Measurements from ENCODE around the gene RABAC1. TPM values are rescaled to one million over a fixed set of nuclear protein-coding genes. Genes with fewer than 3 reads are reported as not detected.

The RABAC1 gene
- total and polyA plus RNA-seq, 9 of the 15 experiments (the other 6 are each of a cell fraction or from before 2014, with no cell fraction given), result 2.4 to 28.1 (median 9.3) TPM

DNA sequence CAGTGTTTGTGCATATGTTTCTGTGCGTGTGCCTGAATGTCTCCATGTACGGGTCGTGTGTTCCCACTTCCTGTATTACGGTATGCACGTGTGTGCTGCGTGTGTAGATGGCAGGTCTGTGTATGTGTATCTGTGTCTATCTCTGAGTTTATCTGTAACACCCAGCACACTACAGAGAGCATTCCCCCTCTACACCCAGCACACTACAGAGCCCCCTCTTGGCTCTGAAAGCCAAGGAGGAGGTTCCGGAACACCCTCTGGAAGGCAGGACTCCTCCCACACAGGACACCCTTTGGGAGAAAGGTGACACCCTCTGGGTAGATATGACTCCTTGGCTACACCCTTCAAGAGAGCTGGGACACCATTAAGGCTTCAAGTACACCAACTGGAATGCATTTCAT is 28.8 kb downstream of the RABAC1 start (continued):
- peak; percentile 26; the same call in 1 of the 2 replicates for TF ChIP-seq GABPA (tag; conservative IDR thresholded peaks at IDR 0.05; ENCODE audit: low read depth)

- H4K20me1 ChIP-seq (replicated peaks; ENCODE audit: control insufficient read depth, insufficient read depth, low read length), result no peaks in the 10 kb centered on the region
- no peaks in the 10 kb centered on the region; a peak in 1 of 5 replicates for H3K27me3 ChIP-seq (ENCODE audit: control insufficient read depth in 2 of 2, insufficient read depth in 2 of 2, low read length in 2 of 2)
- ChIA-PET CTCF (ENCODE audit: low intra/inter-chr PET ratio) (no interaction called here), POLR2A (interaction anchor here (1.9 kb wide), 1 partner anchor 15 kb away, joined by 6 read pairs; no protein-coding TSS in a partner anchor)
- H3K9me3 ChIP-seq (replicated peaks; ENCODE audit: control insufficient read depth, insufficient read depth, low read depth, low read length), result no peaks in the 10 kb centered on the region
- WGBS (ENCODE audit: insufficient coverage, low coverage, missing lambda C conversion rate), result 68% methylated on average over 11 of the region's 14 CpGs
- in situ Hi-C loops (cut with MboI), result no loop called here
- H3K4me2 ChIP-seq (ENCODE audit: insufficient read depth, low read length), result peak overlapping the region; percentile 98
- H3K27ac ChIP-seq (ENCODE audit: extremely low read depth, low read depth, low read length), result peak overlapping the region; percentile 92
- H3K9me1 ChIP-seq (ENCODE audit: control insufficient read depth, insufficient read depth, low read length), result no peaks in the 10 kb centered on the region
- peak overlapping the region; percentile 59 for H3K4me3 ChIP-seq
- ATAC-seq (no peak), DNase-seq (ENCODE audit: extremely low read depth in 1 of 4, low spot score in 3 of 4) (no peak), FAIRE-seq (no peak)
- no TSS peak for BruUV-seq (replicated peaks)
- peak overlapping the region; percentile 89 to 93 for H3K9ac ChIP-seq (ENCODE audit: insufficient read depth in 1 of 2, low read depth in 2 of 2, low read length in 2 of 2)
- intact Hi-C loops (cut with micrococcal nuclease), result no loop called here
- H3K36me3 ChIP-seq (ENCODE audit: control insufficient read depth, insufficient read depth, low read length), result no peaks in the 10 kb centered on the region
- H3K4me1 ChIP-seq (replicated peaks in 1 of 2; ENCODE audit: control insufficient read depth in 2 of 2, insufficient read depth in 2 of 2, low read length in 2 of 2), result peaks cover 30 to 65% of the 10 kb centered on the region in 2 experiments
- peaks cover 8% of the 10 kb centered on the region; the same call in 2 of the 3 replicates for H3K79me2 ChIP-seq (ENCODE audit: control insufficient read depth, insufficient read depth, low read length)
- H2AFZ ChIP-seq (ENCODE audit: low read depth, low read length), result peak overlapping the region; percentile 92; the same call in 1 of the 2 replicates
- no peak for TF ChIP-seq MECOM (CRISPR knock-in tag; IDR thresholded peaks at IDR 0.05)
- no peak for TF ChIP-seq TFAM (CRISPR knock-in tag; conservative IDR thresholded peaks at IDR 0.05)
- TF ChIP-seq, protein P1, sequence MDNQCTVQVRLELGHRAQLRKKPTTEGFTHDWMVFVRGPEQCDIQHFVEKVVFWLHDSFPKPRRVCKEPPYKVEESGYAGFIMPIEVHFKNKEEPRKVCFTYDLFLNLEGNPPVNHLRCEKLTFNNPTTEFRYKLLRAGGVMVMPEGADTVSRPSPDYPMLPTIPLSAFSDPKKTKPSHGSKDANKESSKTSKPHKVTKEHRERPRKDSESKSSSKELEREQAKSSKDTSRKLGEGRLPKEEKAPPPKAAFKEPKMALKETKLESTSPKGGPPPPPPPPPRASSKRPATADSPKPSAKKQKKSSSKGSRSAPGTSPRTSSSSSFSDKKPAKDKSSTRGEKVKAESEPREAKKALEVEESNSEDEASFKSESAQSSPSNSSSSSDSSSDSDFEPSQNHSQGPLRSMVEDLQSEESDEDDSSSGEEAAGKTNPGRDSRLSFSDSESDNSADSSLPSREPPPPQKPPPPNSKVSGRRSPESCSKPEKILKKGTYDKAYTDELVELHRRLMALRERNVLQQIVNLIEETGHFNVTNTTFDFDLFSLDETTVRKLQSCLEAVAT (IDR thresholded peaks at IDR 0.05), result no peak
- peak; percentile 80 to 85 for TF ChIP-seq RCOR1 (IDR thresholded peaks at IDR 0.05; ENCODE audit: borderline replicate concordance in 1 of 2, low read depth in 2 of 2, low read length in 2 of 2)
- peak; percentile 89; the same call in 1 of the 2 replicates for TF ChIP-seq PTBP1 (IDR thresholded peaks at IDR 0.05; ENCODE audit: low read depth, low read length)
- TF ChIP-seq CBX1 (IDR thresholded peaks at IDR 0.05; ENCODE audit: low read depth), result peak; percentile 95
- 0 out of 3 replicates have a peak, but pooled peaks of 1 of the 2 experiments have one; percentile 36 for TF ChIP-seq CBX3 (IDR thresholded peaks at IDR 0.05; ENCODE audit: borderline replicate concordance in 1 of 2, low read length in 2 of 2)
- no peak for TF ChIP-seq RHOXF2B (CRISPR knock-in tag; conservative IDR thresholded peaks at IDR 0.05)
- 0 out of 2 replicates have a peak, but pooled peaks have one; percentile 7 for TF ChIP-seq ZBTB7A (IDR thresholded peaks at IDR 0.05; ENCODE audit: borderline replicate concordance, control insufficient read depth, low read depth, low read length)
- TF ChIP-seq LCOR (CRISPR knock-in tag; IDR thresholded peaks at IDR 0.05), result 0 out of 2 replicates have a peak, but pooled peaks have one; percentile 41
- TF ChIP-seq HDAC2 (IDR thresholded peaks at IDR 0.05), result peak; percentile 90; the same call in 1 of the 2 replicates
- TF ChIP-seq HMBOX1 (IDR thresholded peaks at IDR 0.05), result no peak
- no peak for TF ChIP-seq HDGF (IDR thresholded peaks at IDR 0.05)
- TF ChIP-seq CHD4 (IDR thresholded peaks at IDR 0.05; ENCODE audit: insufficient read depth, insufficient replicate concordance, low read depth, low read length, poor library complexity, severe bottlenecking), result peak; percentile 92
- peak; percentile 93 for TF ChIP-seq RBM25 (IDR thresholded peaks at IDR 0.05; ENCODE audit: low read depth, low read length, severe bottlenecking)
- TF ChIP-seq, protein P2, sequence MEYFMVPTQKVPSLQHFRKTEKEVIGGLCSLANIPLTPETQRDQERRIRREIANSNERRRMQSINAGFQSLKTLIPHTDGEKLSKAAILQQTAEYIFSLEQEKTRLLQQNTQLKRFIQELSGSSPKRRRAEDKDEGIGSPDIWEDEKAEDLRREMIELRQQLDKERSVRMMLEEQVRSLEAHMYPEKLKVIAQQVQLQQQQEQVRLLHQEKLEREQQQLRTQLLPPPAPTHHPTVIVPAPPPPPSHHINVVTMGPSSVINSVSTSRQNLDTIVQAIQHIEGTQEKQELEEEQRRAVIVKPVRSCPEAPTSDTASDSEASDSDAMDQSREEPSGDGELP (CRISPR knock-in tag; IDR thresholded peaks at IDR 0.05; ENCODE audit: borderline replicate concordance), result 0 out of 2 replicates have a peak, but pooled peaks have one; percentile 26
- peak; percentile 10 for TF ChIP-seq DACH1 (IDR thresholded peaks at IDR 0.05; ENCODE audit: partially characterized antibody)
These were observed 29.5 kb downstream of the RABAC1 start for GRCh38 chr19:41929536-41930071.
